GM23338 (cell line): ENCODE results near the gene VRK1. TPM values are rescaled to one million over a fixed set of nuclear protein-coding genes. Genes with fewer than 3 reads are reported as not detected.

Source experiments
- ATAC-seq: fragments of 200-7000 bp; cut with Tn5 transposase; 3 replicates; pipeline ENCODE4 v1.9.1; 2020
- DNase-seq: peaks from one replicate; pipeline ENCODE4 v3.0.0-alpha.2; 2015; ENCODE audit warnings: low spot score
- H2AFZ ChIP-seq: fragments of 200-600 bp; sonication (generic); 2 replicates; pipeline ENCODE4 v1.8.0; 2016; ENCODE audit warnings: antibody characterized with exemption, mild to moderate bottlenecking, moderate library complexity
- H3F3A ChIP-seq: fragments of 200-600 bp; sonication (generic); replicated peaks from 2 replicates; pipeline ENCODE4 v1.8.0; 2017; ENCODE audit warnings: antibody characterized with exemption, mixed run types, low read depth
- H3K27ac ChIP-seq: fragments of 200-600 bp; sonication (generic); 2 replicates; pipeline ENCODE4 v1.6.1; 2016; ENCODE audit warnings: low read depth
- H3K27me3 ChIP-seq: fragments of 200-600 bp; sonication (generic); 2 replicates; pipeline ENCODE4 v1.8.0; 2016; ENCODE audit warnings: mild to moderate bottlenecking, mixed run types, moderate library complexity; ENCODE audit not compliant: insufficient read depth
- H3K36me3 ChIP-seq: fragments of 200-600 bp; sonication (generic); 2 replicates; pipeline ENCODE4 v1.8.0; 2016; ENCODE audit warnings: mild to moderate bottlenecking; ENCODE audit not compliant: insufficient read depth
- H3K4me1 ChIP-seq: fragments of 200-600 bp; sonication (generic); 2 replicates; pipeline ENCODE4 v1.8.0; 2016; ENCODE audit warnings: mild to moderate bottlenecking, moderate library complexity; ENCODE audit not compliant: insufficient read depth
- H3K4me2 ChIP-seq: fragments of 200-600 bp; sonication (generic); 2 replicates; pipeline ENCODE4 v1.7.1; 2017; ENCODE audit warnings: mixed run types
- H3K4me3 ChIP-seq: fragments of 200-600 bp; sonication (generic); 2 replicates; pipeline ENCODE4 v1.6.1; 2016; ENCODE audit warnings: mixed run types
- H3K79me2 ChIP-seq: fragments of 200-600 bp; sonication (generic); replicated peaks from 2 replicates; pipeline ENCODE4 v1.8.0; 2017; ENCODE audit warnings: mild to moderate bottlenecking; ENCODE audit not compliant: insufficient read depth
- H3K9me2 ChIP-seq: fragments of 200-600 bp; sonication (generic); 2 replicates; pipeline ENCODE4 v1.8.0; 2017; ENCODE audit not compliant: insufficient read depth
- H4K20me1 ChIP-seq: fragments of 200-600 bp; sonication (generic); replicated peaks from 2 replicates; pipeline ENCODE4 v1.8.0; 2017; ENCODE audit warnings: mild to moderate bottlenecking; ENCODE audit not compliant: insufficient read depth
- H3K27ac Mint-ChIP-seq: 2 replicates; pipeline ENCODE4 v1.8.0; 2020; ENCODE audit warnings: inconsistent platforms, mild to moderate bottlenecking, moderate library complexity, mixed read lengths
- H3K27me3 Mint-ChIP-seq: 3 replicates; pipeline ENCODE4 v1.8.0; 2022; ENCODE audit warnings: low read depth, mild to moderate bottlenecking, moderate library complexity, mixed read lengths, inconsistent platforms; ENCODE audit not compliant: insufficient read depth, poor library complexity
- H3K36me3 Mint-ChIP-seq: 3 replicates; pipeline ENCODE4 v1.8.0; 2021; ENCODE audit warnings: low read depth, mild to moderate bottlenecking, inconsistent platforms, moderate library complexity, mixed read lengths
- H3K4me1 Mint-ChIP-seq: 3 replicates; pipeline ENCODE4 v1.8.0; 2020; ENCODE audit warnings: mild to moderate bottlenecking, inconsistent platforms, mixed read lengths
- H3K4me3 Mint-ChIP-seq: 3 replicates; pipeline ENCODE4 v1.8.0; 2021; ENCODE audit warnings: moderate library complexity, mild to moderate bottlenecking, inconsistent platforms, mixed read lengths
- H3K9me3 Mint-ChIP-seq: 3 replicates; pipeline ENCODE4 v1.8.0; 2020; ENCODE audit warnings: moderate library complexity, mild to moderate bottlenecking, inconsistent platforms, mixed read lengths
- CREB1 ChIP-seq: fragments of 250-450 bp; sonication (Bioruptor Pico); IDR thresholded peaks from 2 replicates; pipeline ENCODE4 v1.5.0; 2020; ENCODE audit warnings: low read depth, mild to moderate bottlenecking, moderate library complexity
- ETS1 ChIP-seq: IDR thresholded peaks from 2 replicates; pipeline ENCODE4 v1.6.1; 2016; ENCODE audit warnings: antibody characterized with exemption
- EZH2 ChIP-seq: fragments of 200-600 bp; sonication (generic); IDR thresholded peaks from one replicate; pipeline ENCODE4 v1.8.0; 2017; ENCODE audit warnings: antibody characterized with exemption, mild to moderate bottlenecking, low read depth; ENCODE audit not compliant: unreplicated experiment
- EZH2phosphoT487 ChIP-seq: fragments of 200-600 bp; sonication (generic); IDR thresholded peaks from one replicate; pipeline ENCODE4 v1.8.1; 2018; ENCODE audit warnings: antibody characterized with exemption; ENCODE audit not compliant: unreplicated experiment
- JUNB ChIP-seq: IDR thresholded peaks from one replicate; pipeline ENCODE4 v1.6.1; 2016; ENCODE audit warnings: antibody characterized with exemption; ENCODE audit not compliant: unreplicated experiment
- NANOG ChIP-seq: IDR thresholded peaks from 2 replicates; pipeline ENCODE4 v1.6.1; 2016; ENCODE audit warnings: antibody characterized with exemption, borderline replicate concordance
- POLR2AphosphoS5 ChIP-seq: IDR thresholded peaks from 2 replicates; pipeline ENCODE4 v1.6.1; 2016; ENCODE audit warnings: antibody characterized with exemption, low read depth
- REST ChIP-seq: IDR thresholded peaks from one replicate; pipeline ENCODE4 v1.6.1; 2018; ENCODE audit warnings: antibody characterized with exemption; ENCODE audit not compliant: unreplicated experiment
- STAT1 ChIP-seq: IDR thresholded peaks from one replicate; pipeline ENCODE4 v1.6.1; 2016; ENCODE audit warnings: antibody characterized with exemption; ENCODE audit not compliant: unreplicated experiment
- ZNF114 ChIP-seq: fragments of 250-450 bp; sonication (Bioruptor Pico); IDR thresholded peaks from 2 replicates; pipeline ENCODE4 v1.5.0; 2020; ENCODE audit warnings: mild to moderate bottlenecking, moderate library complexity
- ZNF331 ChIP-seq: fragments of 250-450 bp; sonication (Bioruptor Pico); IDR thresholded peaks from 2 replicates; pipeline ENCODE4 v1.5.0; 2020; ENCODE audit warnings: low read depth, mild to moderate bottlenecking, moderate library complexity
- polyA plus RNA-seq: library from polyadenylated mRNA; unstranded; fragments of >200 nt; fragmentation: Nextera tagmentation; extraction: Ambion mirVana; gene quantifications from 2 replicates; pipeline ENCODE4 v1.2.1, GENCODE V29; 2016
- total RNA-seq: library from RNA; depleted of rRNA; stranded (reverse); fragments of >200 nt; shearing (Covaris generic); gene quantifications from 2 replicates; pipeline ENCODE4 v1.2.3, GENCODE V29; 2014
- TF ChIP-seq, protein P1 (sequence below), 2 experiments: fragments of 200-600 bp in 1 of 2; sonication (generic) in 1 of 2; conservative IDR thresholded peaks; 2 replicates each; pipeline versions ENCODE4 v1.5.1 to v1.6.1; 2016 to 2017; ENCODE audit warnings: antibody characterized with exemption in 2 of 2, low read depth in 2 of 2, mild to moderate bottlenecking in 2 of 2, moderate library complexity in 1 of 2
- TF ChIP-seq, protein P2 (sequence below): fragments of 250-450 bp; sonication (Bioruptor Pico); IDR thresholded peaks from 2 replicates; pipeline ENCODE4 v1.5.0; 2020; ENCODE audit warnings: mild to moderate bottlenecking, moderate library complexity

Gene VRK1
- total and polyA plus RNA-seq, 2 experiments from 2014 or later: 83.8 to 119 TPM

DNA sequence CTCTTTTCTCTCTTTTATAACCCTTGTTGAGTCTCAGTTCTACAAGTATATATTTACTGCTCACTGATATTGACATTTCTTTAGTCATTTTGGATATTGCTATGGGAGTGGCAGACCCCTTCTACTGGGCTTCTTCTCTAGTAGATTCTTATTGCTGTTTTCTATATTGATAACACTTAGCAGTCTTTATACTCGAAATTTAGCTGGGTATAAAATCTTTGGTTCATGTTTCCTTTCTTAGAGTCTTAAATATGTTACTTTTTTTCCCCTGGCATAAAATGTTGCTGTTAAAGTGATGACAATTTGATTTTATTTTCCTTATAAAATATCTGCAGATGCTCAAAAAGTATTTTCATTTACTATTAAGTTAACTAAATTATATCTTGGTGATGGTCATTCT lies 32.6 kb downstream of the VRK1 start:
- Histone ChIP-seq H3K79me2 (peaks cover 97% of the 10 kb centered on the region), H2AFZ (no peak overlapping the region), H3K27ac (no peak overlapping the region), H3K4me1 (no peaks in the 10 kb centered on the region; the same call in 1 of the 2 replicates), H3F3A (no peaks in the 10 kb centered on the region), H3K27me3 (no peaks in the 10 kb centered on the region), H4K20me1 (peaks cover 28% of the 10 kb centered on the region), H3K4me3 (no peak overlapping the region), H3K9me2 (no peaks in the 10 kb centered on the region), H3K36me3 (no peaks in the 10 kb centered on the region; the same call in 1 of the 2 replicates), H3K4me2 (no peak overlapping the region)
- Mint-ChIP-seq H3K36me3 (peaks cover 2% of the 10 kb centered on the region; the same call in 1 of the 3 replicates), H3K4me3 (no peak overlapping the region), H3K4me1 (peaks cover 28% of the 10 kb centered on the region), H3K9me3 (no peaks in the 10 kb centered on the region), H3K27me3 (no peaks in the 10 kb centered on the region), H3K27ac (no peak overlapping the region)
- DNase-seq: no peak
- no peak for TF ChIP-seq ZNF114 (CRISPR knock-in tag)
- TF ChIP-seq EZH2: no peak
- TF ChIP-seq, protein P1, sequence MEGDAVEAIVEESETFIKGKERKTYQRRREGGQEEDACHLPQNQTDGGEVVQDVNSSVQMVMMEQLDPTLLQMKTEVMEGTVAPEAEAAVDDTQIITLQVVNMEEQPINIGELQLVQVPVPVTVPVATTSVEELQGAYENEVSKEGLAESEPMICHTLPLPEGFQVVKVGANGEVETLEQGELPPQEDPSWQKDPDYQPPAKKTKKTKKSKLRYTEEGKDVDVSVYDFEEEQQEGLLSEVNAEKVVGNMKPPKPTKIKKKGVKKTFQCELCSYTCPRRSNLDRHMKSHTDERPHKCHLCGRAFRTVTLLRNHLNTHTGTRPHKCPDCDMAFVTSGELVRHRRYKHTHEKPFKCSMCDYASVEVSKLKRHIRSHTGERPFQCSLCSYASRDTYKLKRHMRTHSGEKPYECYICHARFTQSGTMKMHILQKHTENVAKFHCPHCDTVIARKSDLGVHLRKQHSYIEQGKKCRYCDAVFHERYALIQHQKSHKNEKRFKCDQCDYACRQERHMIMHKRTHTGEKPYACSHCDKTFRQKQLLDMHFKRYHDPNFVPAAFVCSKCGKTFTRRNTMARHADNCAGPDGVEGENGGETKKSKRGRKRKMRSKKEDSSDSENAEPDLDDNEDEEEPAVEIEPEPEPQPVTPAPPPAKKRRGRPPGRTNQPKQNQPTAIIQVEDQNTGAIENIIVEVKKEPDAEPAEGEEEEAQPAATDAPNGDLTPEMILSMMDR (conservative IDR thresholded peaks at IDR 0.05; ENCODE audit: low read depth in 2 of 2): no peak
- TF ChIP-seq ETS1: no peak
- TF ChIP-seq CREB1: no peak
- TF ChIP-seq STAT1: no peak
- no peak for TF ChIP-seq EZH2phosphoT487
- TF ChIP-seq JUNB: no peak
- TF ChIP-seq ZNF331 (CRISPR knock-in tag): no peak
- no peak for TF ChIP-seq REST
- TF ChIP-seq, protein P2, sequence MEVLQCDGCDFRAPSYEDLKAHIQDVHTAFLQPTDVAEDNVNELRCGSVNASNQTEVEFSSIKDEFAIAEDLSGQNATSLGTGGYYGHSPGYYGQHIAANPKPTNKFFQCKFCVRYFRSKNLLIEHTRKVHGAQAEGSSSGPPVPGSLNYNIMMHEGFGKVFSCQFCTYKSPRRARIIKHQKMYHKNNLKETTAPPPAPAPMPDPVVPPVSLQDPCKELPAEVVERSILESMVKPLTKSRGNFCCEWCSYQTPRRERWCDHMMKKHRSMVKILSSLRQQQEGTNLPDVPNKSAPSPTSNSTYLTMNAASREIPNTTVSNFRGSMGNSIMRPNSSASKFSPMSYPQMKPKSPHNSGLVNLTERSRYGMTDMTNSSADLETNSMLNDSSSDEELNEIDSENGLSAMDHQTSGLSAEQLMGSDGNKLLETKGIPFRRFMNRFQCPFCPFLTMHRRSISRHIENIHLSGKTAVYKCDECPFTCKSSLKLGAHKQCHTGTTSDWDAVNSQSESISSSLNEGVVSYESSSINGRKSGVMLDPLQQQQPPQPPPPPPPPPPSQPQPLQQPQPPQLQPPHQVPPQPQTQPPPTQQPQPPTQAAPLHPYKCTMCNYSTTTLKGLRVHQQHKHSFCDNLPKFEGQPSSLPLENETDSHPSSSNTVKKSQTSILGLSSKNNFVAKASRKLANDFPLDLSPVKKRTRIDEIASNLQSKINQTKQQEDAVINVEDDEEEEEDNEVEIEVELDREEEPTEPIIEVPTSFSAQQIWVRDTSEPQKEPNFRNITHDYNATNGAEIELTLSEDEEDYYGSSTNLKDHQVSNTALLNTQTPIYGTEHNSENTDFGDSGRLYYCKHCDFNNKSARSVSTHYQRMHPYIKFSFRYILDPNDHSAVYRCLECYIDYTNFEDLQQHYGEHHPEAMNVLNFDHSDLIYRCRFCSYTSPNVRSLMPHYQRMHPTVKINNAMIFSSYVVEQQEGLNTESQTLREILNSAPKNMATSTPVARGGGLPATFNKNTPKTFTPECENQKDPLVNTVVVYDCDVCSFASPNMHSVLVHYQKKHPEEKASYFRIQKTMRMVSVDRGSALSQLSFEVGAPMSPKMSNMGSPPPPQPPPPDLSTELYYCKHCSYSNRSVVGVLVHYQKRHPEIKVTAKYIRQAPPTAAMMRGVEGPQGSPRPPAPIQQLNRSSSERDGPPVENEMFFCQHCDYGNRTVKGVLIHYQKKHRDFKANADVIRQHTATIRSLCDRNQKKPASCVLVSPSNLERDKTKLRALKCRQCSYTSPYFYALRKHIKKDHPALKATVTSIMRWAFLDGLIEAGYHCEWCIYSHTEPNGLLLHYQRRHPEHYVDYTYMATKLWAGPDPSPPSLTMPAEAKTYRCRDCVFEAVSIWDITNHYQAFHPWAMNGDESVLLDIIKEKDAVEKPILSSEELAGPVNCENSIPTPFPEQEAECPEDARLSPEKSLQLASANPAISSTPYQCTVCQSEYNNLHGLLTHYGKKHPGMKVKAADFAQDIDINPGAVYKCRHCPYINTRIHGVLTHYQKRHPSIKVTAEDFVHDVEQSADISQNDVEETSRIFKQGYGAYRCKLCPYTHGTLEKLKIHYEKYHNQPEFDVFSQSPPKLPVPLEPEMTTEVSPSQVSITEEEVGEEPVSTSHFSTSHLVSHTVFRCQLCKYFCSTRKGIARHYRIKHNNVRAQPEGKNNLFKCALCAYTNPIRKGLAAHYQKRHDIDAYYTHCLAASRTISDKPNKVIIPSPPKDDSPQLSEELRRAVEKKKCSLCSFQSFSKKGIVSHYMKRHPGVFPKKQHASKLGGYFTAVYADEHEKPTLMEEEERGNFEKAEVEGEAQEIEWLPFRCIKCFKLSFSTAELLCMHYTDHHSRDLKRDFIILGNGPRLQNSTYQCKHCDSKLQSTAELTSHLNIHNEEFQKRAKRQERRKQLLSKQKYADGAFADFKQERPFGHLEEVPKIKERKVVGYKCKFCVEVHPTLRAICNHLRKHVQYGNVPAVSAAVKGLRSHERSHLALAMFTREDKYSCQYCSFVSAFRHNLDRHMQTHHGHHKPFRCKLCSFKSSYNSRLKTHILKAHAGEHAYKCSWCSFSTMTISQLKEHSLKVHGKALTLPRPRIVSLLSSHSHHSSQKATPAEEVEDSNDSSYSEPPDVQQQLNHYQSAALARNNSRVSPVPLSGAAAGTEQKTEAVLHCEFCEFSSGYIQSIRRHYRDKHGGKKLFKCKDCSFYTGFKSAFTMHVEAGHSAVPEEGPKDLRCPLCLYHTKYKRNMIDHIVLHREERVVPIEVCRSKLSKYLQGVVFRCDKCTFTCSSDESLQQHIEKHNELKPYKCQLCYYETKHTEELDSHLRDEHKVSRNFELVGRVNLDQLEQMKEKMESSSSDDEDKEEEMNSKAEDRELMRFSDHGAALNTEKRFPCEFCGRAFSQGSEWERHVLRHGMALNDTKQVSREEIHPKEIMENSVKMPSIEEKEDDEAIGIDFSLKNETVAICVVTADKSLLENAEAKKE (CRISPR knock-in tag): no peak
- no peak for TF ChIP-seq NANOG
- TF ChIP-seq POLR2AphosphoS5: no peak
- ATAC-seq: no peak
